Endothelial cell of umbilical vein (primary cell): ENCODE measurements around the gene ACBD3.

ENCODE experiments used
- EZH2 ChIP-seq: IDR thresholded peaks from 2 replicates; pipeline ENCODE4 v1.6.1; 2012; ENCODE audit warnings: borderline replicate concordance, low read depth, mild to moderate bottlenecking, moderate library complexity, low read length, inconsistent platforms; ENCODE audit not compliant: severe bottlenecking
- POLR2A ChIP-seq: IDR thresholded peaks from 2 replicates; pipeline ENCODE4 v1.6.1; 2012; ENCODE audit warnings: low read depth, mild to moderate bottlenecking, control low read depth, low read length
- POLR2AphosphoS5 ChIP-seq: IDR thresholded peaks from 2 replicates; pipeline ENCODE4 v1.6.1; 2012; ENCODE audit warnings: low read depth, mild to moderate bottlenecking, control low read depth, low read length, moderate library complexity; ENCODE audit not compliant: insufficient read depth
- TF ChIP-seq, protein P1 (sequence below), 2 donors: IDR thresholded peaks; 1 replicate in 1 of 2; 2 replicates in 1 of 2; pipeline ENCODE4 v1.5.1; 2011; ENCODE audit warnings: low read length in 2 of 2, mild to moderate bottlenecking in 2 of 2, moderate library complexity in 2 of 2, control low read depth in 1 of 2, inconsistent platforms in 1 of 2, low read depth in 1 of 2; ENCODE audit not compliant: insufficient read depth in 1 of 2; ENCODE audit errors: extremely low read depth in 1 of 2

DNA sequence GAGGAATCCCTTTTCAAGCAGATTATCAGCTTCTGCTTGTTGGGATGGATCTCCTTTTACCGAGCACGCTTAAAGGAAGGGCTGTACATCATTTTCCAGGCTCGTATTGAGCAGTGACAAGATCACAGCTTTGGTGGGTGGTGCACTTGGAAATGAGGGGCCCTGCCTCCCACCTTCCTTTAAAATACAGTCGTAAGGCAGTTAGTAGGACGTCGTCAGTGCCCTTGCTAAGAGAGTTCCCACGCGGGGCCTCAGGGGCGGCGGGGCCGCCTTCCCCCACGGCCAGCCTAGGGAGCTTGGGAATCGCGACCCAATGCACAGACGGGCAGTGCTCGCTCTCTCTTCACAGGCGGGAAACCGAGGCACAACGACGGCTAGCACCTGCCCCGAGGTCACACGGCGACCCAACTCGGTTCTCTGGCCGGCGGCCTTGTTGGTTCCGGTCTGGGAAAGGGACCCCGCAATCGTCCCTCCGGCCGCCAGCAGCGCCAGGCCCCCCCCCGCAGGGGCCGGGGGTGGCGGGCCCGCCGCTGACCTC, 65.4 kb downstream of the ACBD3 start:
- TF ChIP-seq POLR2A (no peak), EZH2 (no peak), POLR2AphosphoS5 (no peak)
- TF ChIP-seq, protein P1, sequence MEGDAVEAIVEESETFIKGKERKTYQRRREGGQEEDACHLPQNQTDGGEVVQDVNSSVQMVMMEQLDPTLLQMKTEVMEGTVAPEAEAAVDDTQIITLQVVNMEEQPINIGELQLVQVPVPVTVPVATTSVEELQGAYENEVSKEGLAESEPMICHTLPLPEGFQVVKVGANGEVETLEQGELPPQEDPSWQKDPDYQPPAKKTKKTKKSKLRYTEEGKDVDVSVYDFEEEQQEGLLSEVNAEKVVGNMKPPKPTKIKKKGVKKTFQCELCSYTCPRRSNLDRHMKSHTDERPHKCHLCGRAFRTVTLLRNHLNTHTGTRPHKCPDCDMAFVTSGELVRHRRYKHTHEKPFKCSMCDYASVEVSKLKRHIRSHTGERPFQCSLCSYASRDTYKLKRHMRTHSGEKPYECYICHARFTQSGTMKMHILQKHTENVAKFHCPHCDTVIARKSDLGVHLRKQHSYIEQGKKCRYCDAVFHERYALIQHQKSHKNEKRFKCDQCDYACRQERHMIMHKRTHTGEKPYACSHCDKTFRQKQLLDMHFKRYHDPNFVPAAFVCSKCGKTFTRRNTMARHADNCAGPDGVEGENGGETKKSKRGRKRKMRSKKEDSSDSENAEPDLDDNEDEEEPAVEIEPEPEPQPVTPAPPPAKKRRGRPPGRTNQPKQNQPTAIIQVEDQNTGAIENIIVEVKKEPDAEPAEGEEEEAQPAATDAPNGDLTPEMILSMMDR (IDR thresholded peaks at IDR 0.05; ENCODE audit: extremely low read depth in 1 of 2, insufficient read depth in 1 of 2, low read depth in 1 of 2, low read length in 2 of 2), result no peak
